ENCODE data around the gene INPP5D. TPM values are rescaled to one million over a fixed set of nuclear protein-coding genes. Genes with fewer than 3 reads are reported as not detected.
"Not testable (repeated sequence)": the region's sequence is repeated elsewhere in the genome, so short reads cannot be mapped to it uniquely, and the experiment has no call there.

Gene INPP5D
- total RNA-seq, 1 experiment from 2014 or later: not detected

- CTCF ChIA-PET: no interaction called here
- H3K9me3 Mint-ChIP-seq (ENCODE audit: low read depth, unreplicated experiment): no peaks in the 10 kb centered on the region
- H3K4me1 Mint-ChIP-seq (ENCODE audit: low read depth, unreplicated experiment): no peaks in the 10 kb centered on the region
- intact Hi-C loops (cut with micrococcal nuclease; ENCODE audit: unreplicated experiment): loop anchor here (5.0 kb wide), 1 partner anchor 153 kb away; no protein-coding TSS in a partner anchor
- H3K36me3 Mint-ChIP-seq (ENCODE audit: insufficient read depth, unreplicated experiment): no peaks in the 10 kb centered on the region
- TF ChIP-seq, protein P1, sequence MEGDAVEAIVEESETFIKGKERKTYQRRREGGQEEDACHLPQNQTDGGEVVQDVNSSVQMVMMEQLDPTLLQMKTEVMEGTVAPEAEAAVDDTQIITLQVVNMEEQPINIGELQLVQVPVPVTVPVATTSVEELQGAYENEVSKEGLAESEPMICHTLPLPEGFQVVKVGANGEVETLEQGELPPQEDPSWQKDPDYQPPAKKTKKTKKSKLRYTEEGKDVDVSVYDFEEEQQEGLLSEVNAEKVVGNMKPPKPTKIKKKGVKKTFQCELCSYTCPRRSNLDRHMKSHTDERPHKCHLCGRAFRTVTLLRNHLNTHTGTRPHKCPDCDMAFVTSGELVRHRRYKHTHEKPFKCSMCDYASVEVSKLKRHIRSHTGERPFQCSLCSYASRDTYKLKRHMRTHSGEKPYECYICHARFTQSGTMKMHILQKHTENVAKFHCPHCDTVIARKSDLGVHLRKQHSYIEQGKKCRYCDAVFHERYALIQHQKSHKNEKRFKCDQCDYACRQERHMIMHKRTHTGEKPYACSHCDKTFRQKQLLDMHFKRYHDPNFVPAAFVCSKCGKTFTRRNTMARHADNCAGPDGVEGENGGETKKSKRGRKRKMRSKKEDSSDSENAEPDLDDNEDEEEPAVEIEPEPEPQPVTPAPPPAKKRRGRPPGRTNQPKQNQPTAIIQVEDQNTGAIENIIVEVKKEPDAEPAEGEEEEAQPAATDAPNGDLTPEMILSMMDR (IDR thresholded peaks at IDR 0.05; ENCODE audit: unreplicated experiment): no peak
- peaks cover 55% of the 10 kb centered on the region for H3K27me3 Mint-ChIP-seq (ENCODE audit: unreplicated experiment)
- DNase-seq: no peak
- no TSS peak for BruUV-seq (replicated peaks)
- no peak overlapping the region for H3K27ac Mint-ChIP-seq (ENCODE audit: unreplicated experiment)
- H3K4me3 Mint-ChIP-seq (ENCODE audit: low read depth, unreplicated experiment): no peak overlapping the region
Measured at GRCh38 chr2:233094614-233095013, 34.5 kb downstream of the INPP5D start.

DNA sequence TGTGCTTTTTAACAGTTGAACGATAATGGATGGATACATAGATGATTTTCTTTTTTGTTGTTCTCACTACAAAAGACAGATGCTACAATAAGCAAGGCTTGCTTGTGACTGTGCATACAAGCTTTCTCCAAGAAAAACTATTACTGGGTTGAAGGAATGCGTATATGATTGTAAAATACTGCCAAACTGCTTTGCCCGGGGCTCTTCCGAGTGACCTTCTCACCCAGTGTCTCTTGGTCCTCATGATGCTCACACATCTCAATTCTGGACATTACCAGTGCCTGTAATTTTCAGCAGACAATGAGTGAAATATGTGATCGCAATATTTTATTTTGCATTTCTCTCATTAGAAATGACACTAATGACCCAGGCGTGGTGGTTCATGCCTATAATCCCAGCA, 35.9 kb downstream of the INPP5D start:
- TF ChIP-seq, protein P1 (IDR thresholded peaks at IDR 0.05; ENCODE audit: unreplicated experiment): no peak
- Mint-ChIP-seq H3K27ac (ENCODE audit: unreplicated experiment) (no peak overlapping the region), H3K36me3 (ENCODE audit: insufficient read depth, unreplicated experiment) (no peaks in the 10 kb centered on the region), H3K9me3 (ENCODE audit: low read depth, unreplicated experiment) (no peaks in the 10 kb centered on the region), H3K27me3 (ENCODE audit: unreplicated experiment) (peaks cover 48% of the 10 kb centered on the region), H3K4me3 (ENCODE audit: low read depth, unreplicated experiment) (no peak overlapping the region), H3K4me1 (ENCODE audit: low read depth, unreplicated experiment) (no peaks in the 10 kb centered on the region)
- CTCF ChIA-PET: interaction anchor here (0.6 kb wide), 1 partner anchor 166 kb away, joined by 5 read pairs; no protein-coding TSS in a partner anchor
- intact Hi-C loops (cut with micrococcal nuclease; ENCODE audit: unreplicated experiment): loop anchor here (5.0 kb wide), 1 partner anchor 151 kb away; no protein-coding TSS in a partner anchor
- no TSS peak for BruUV-seq (replicated peaks)
- no peak for DNase-seq

- H3K4me3 Mint-ChIP-seq (ENCODE audit: low read depth, unreplicated experiment): no peak overlapping the region
- no peaks in the 10 kb centered on the region for H3K4me1 Mint-ChIP-seq (ENCODE audit: low read depth, unreplicated experiment)
- H3K36me3 Mint-ChIP-seq (ENCODE audit: insufficient read depth, unreplicated experiment): no peaks in the 10 kb centered on the region
- peaks cover 41% of the 10 kb centered on the region for H3K27me3 Mint-ChIP-seq (ENCODE audit: unreplicated experiment)
- intact Hi-C loops (cut with micrococcal nuclease; ENCODE audit: unreplicated experiment): loop anchor here (5.0 kb wide), 1 partner anchor 149 kb away; no protein-coding TSS in a partner anchor
- CTCF ChIA-PET: interaction anchor here (0.5 kb wide), 1 partner anchor 129 kb away, joined by 3 read pairs; no protein-coding TSS in a partner anchor
- DNase-seq: peak; percentile 35
- TF ChIP-seq, protein P1 (IDR thresholded peaks at IDR 0.05; ENCODE audit: unreplicated experiment): peak; percentile 41
- H3K27ac Mint-ChIP-seq (ENCODE audit: unreplicated experiment): no peak overlapping the region
- no peaks in the 10 kb centered on the region for H3K9me3 Mint-ChIP-seq (ENCODE audit: low read depth, unreplicated experiment)
- BruUV-seq (replicated peaks): no TSS peak
Measured at GRCh38 chr2:233098618-233099017, 38.5 kb downstream of the INPP5D start.

GRCh38 chr2:233099820-233100191, 39.7 kb downstream of the INPP5D start:
- not testable (repeated sequence) for DNase-seq; BruUV-seq (replicated peaks); H3K4me3 Mint-ChIP-seq (ENCODE audit: low read depth, unreplicated experiment); H3K36me3 Mint-ChIP-seq (ENCODE audit: insufficient read depth, unreplicated experiment); H3K4me1 Mint-ChIP-seq (ENCODE audit: low read depth, unreplicated experiment); H3K27ac Mint-ChIP-seq (ENCODE audit: unreplicated experiment); H3K9me3 Mint-ChIP-seq (ENCODE audit: low read depth, unreplicated experiment)
- CTCF ChIA-PET: interaction anchor here (0.6 kb wide), 1 partner anchor 233 kb away, joined by 3 read pairs; no protein-coding TSS in a partner anchor
- peaks cover 52% of the 10 kb centered on the region for H3K27me3 Mint-ChIP-seq (ENCODE audit: unreplicated experiment)
- intact Hi-C loops (cut with micrococcal nuclease; ENCODE audit: unreplicated experiment): loop anchor here (5.0 kb wide), 1 partner anchor 147 kb away; no protein-coding TSS in a partner anchor

Measured in Calu3 (cell line).